ENCODE measurements around the gene SSBP3.

GRCh38 chr1:54263601-54264226 lies 142.5 kb downstream of the SSBP3 start:
- no peak for TF ChIP-seq EZH2 (IDR thresholded peaks at IDR 0.05; ENCODE audit: low read depth)
- TF ChIP-seq, protein P1, sequence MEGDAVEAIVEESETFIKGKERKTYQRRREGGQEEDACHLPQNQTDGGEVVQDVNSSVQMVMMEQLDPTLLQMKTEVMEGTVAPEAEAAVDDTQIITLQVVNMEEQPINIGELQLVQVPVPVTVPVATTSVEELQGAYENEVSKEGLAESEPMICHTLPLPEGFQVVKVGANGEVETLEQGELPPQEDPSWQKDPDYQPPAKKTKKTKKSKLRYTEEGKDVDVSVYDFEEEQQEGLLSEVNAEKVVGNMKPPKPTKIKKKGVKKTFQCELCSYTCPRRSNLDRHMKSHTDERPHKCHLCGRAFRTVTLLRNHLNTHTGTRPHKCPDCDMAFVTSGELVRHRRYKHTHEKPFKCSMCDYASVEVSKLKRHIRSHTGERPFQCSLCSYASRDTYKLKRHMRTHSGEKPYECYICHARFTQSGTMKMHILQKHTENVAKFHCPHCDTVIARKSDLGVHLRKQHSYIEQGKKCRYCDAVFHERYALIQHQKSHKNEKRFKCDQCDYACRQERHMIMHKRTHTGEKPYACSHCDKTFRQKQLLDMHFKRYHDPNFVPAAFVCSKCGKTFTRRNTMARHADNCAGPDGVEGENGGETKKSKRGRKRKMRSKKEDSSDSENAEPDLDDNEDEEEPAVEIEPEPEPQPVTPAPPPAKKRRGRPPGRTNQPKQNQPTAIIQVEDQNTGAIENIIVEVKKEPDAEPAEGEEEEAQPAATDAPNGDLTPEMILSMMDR (conservative IDR thresholded peaks at IDR 0.05): no peak
